Brain microvascular endothelial cell (primary cell): ENCODE measurements around the gene ERCC4.

Experiments used
- DNase-seq: peaks from one replicate; pipeline ENCODE4 v3.0.0-alpha.2; 2020
- H3K27ac ChIP-seq: fragments of 250-450 bp; sonication (Bioruptor Pico); 2 replicates; pipeline ENCODE4 v1.5.1; 2020; ENCODE audit warnings: mild to moderate bottlenecking, moderate library complexity
- H3K27me3 ChIP-seq: fragments of 250-450 bp; sonication (Bioruptor Pico); replicated peaks from 2 replicates; pipeline ENCODE4 v1.5.1; 2020; ENCODE audit warnings: mild to moderate bottlenecking
- H3K36me3 ChIP-seq: fragments of 250-450 bp; sonication (Bioruptor Pico); replicated peaks from 2 replicates; pipeline ENCODE4 v1.5.1; 2020; ENCODE audit warnings: mild to moderate bottlenecking
- H3K4me3 ChIP-seq: 2 replicates; pipeline ENCODE4 v1.5.1; 2011; ENCODE audit warnings: low read depth, mild to moderate bottlenecking, control low read depth, low read length, moderate library complexity
- CTCF ChIP-seq: IDR thresholded peaks from 2 replicates; pipeline ENCODE4 v1.5.1; 2011; ENCODE audit warnings: low read depth, mild to moderate bottlenecking, moderate library complexity, low read length, control low read depth, inconsistent platforms; ENCODE audit errors: missing control alignments
- in situ Hi-C: cut with HindIII; loops from 2 replicates; pipeline ENCODE4 v1.10.0; 2017; ENCODE audit warnings: low sequenced_read_pairs, low pct_ligation_motif_present

The ERCC4 gene

GRCh38 chr16:13921328-13921727 is 1.4 kb downstream of the ERCC4 start:
- H3K36me3 ChIP-seq, result peaks cover 6% of the 10 kb centered on the region
- H3K4me3 ChIP-seq, result peak overlapping the region; percentile 97
- in situ Hi-C loops, result no loop called here
- DNase-seq, result no peak
- TF ChIP-seq CTCF, result no peak
- no peak overlapping the region for H3K27ac ChIP-seq
- no peaks in the 10 kb centered on the region for H3K27me3 ChIP-seq

GRCh38 chr16:13923703-13924298 is 3.8 kb downstream of the ERCC4 start:
- peak; percentile 11 for TF ChIP-seq CTCF
- DNase-seq, result no peak
- H3K27ac ChIP-seq, result no peak overlapping the region
- peaks cover 6% of the 10 kb centered on the region for H3K36me3 ChIP-seq
- in situ Hi-C loops, result no loop called here
- H3K4me3 ChIP-seq, result no peak overlapping the region
- H3K27me3 ChIP-seq, result no peaks in the 10 kb centered on the region

GRCh38 chr16:13926464-13926863 is 6.5 kb downstream of the ERCC4 start:
- no peak for TF ChIP-seq CTCF
- no peaks in the 10 kb centered on the region for H3K27me3 ChIP-seq
- no peak overlapping the region for H3K27ac ChIP-seq
- DNase-seq, result no peak
- no peak overlapping the region for H3K4me3 ChIP-seq
- H3K36me3 ChIP-seq, result peaks cover 6% of the 10 kb centered on the region
- in situ Hi-C loops, result loop anchor here (25.0 kb wide), 1 partner anchor 586 kb away; no protein-coding TSS in a partner anchor

- Histone ChIP-seq H3K27me3 (no peaks in the 10 kb centered on the region), H3K4me3 (no peak overlapping the region), H3K27ac (no peak overlapping the region), H3K36me3 (peaks cover 6% of the 10 kb centered on the region)
- no peak for TF ChIP-seq CTCF
- in situ Hi-C loops, result loop anchor here (25.0 kb wide), 1 partner anchor 585 kb away; no protein-coding TSS in a partner anchor
- no peak for DNase-seq
Measured at GRCh38 chr16:13926891-13927290, 6.9 kb downstream of the ERCC4 start.

- Histone ChIP-seq H3K27ac (no peak overlapping the region), H3K4me3 (no peak overlapping the region), H3K27me3 (no peaks in the 10 kb centered on the region), H3K36me3 (peaks cover 6% of the 10 kb centered on the region)
- no peak for TF ChIP-seq CTCF
- no peak for DNase-seq
- in situ Hi-C loops, result loop anchor here (25.0 kb wide), 1 partner anchor 584 kb away; no protein-coding TSS in a partner anchor
Measured at GRCh38 chr16:13928646-13929045, 8.7 kb downstream of the ERCC4 start.

- in situ Hi-C loops, result loop anchor here (25.0 kb wide), 1 partner anchor 580 kb away; no protein-coding TSS in a partner anchor
- no peaks in the 10 kb centered on the region for H3K27me3 ChIP-seq
- peaks cover 11% of the 10 kb centered on the region for H3K36me3 ChIP-seq
- no peak for DNase-seq
- no peak overlapping the region for H3K27ac ChIP-seq
- no peak for TF ChIP-seq CTCF
- H3K4me3 ChIP-seq, result no peak overlapping the region
Measured at GRCh38 chr16:13931845-13932244, 11.9 kb downstream of the ERCC4 start.
